NCI-H1694 (cell line): Measurements from ENCODE around the gene MME.

Experiments used
- DNase-seq: peaks from one replicate; lab custom pipeline; 2025; lab: John Stamatoyannopoulos, UW

The MME gene

GRCh38 chr3:155079746-155080487 is at the start of gene MME:
Gene MME (plus strand): TSS chr3:155080319. CDS start chr3:155084168, 3,849 bp downstream.
- no peak for DNase-seq

GRCh38 chr3:155031186-155031585 is 48.9 kb upstream of the MME start:
- no peak for DNase-seq

GRCh38 chr3:155032918-155033317 is 47.2 kb upstream of the MME start:
- no peak for DNase-seq

- no peak for DNase-seq
These were observed 45.3 kb upstream of the MME start for GRCh38 chr3:155034786-155035185.

GRCh38 chr3:155035553-155035952 is 44.6 kb upstream of the MME start:
- no peak for DNase-seq

- DNase-seq = no peak
These were observed 42.5 kb upstream of the MME start for GRCh38 chr3:155037508-155038202.

- no peak for DNase-seq
These were observed 41.9 kb upstream of the MME start for GRCh38 chr3:155038203-155038554.

GRCh38 chr3:155046935-155047334 is 33.2 kb upstream of the MME start:
- no peak for DNase-seq

- DNase-seq = no peak
These were observed 32.4 kb upstream of the MME start for GRCh38 chr3:155047672-155048071.

- no peak for DNase-seq
These were observed 30.2 kb upstream of the MME start for GRCh38 chr3:155049959-155050358.

- no peak for DNase-seq
These were observed 27.6 kb upstream of the MME start for GRCh38 chr3:155052470-155052869.

GRCh38 chr3:155053756-155054155 is 26.4 kb upstream of the MME start:
- no peak for DNase-seq

- DNase-seq = no peak
These were observed 15.2 kb upstream of the MME start for GRCh38 chr3:155064920-155065319.

GRCh38 chr3:155065537-155065936 is 14.6 kb upstream of the MME start:
- no peak for DNase-seq

GRCh38 chr3:155069729-155070128 is 10.4 kb upstream of the MME start:
- DNase-seq = no peak

GRCh38 chr3:155070316-155070715 is 9.8 kb upstream of the MME start:
- no peak for DNase-seq

GRCh38 chr3:155070932-155071387 is 9.2 kb upstream of the MME start:
- no peak for DNase-seq

- no peak for DNase-seq
These were observed 4.9 kb upstream of the MME start for GRCh38 chr3:155075200-155075599.

- DNase-seq = no peak
These were observed 3.2 kb upstream of the MME start for GRCh38 chr3:155076888-155077287.

- no peak for DNase-seq
These were observed 1.2 kb upstream of the MME start for GRCh38 chr3:155078711-155079467.

- no peak for DNase-seq
These were observed 712 bp upstream of the MME start for GRCh38 chr3:155079468-155079745.

GRCh38 chr3:155080692-155081091 is 573 bp downstream of the MME start:
- DNase-seq = no peak

GRCh38 chr3:155083313-155083905 is 3.3 kb downstream of the MME start:
- no peak for DNase-seq
